Activated gamma-delta T cell treated with Interleukin-2 at 50 U/mL for 16 hours (primary cell): ENCODE measurements around the gene CEP72.
"Not testable (repeated sequence)": the region's sequence is repeated elsewhere in the genome, so short reads cannot be mapped to it uniquely, and the experiment has no call there.

Experiments used
- DNase-seq: peaks from one replicate; pipeline ENCODE4 v3.0.0-alpha.2; 2020

Gene CEP72

GRCh38 chr5:673831-674629, 61.9 kb downstream of the CEP72 start:
- DNase-seq: no peak

GRCh38 chr5:674630-675011, 62.5 kb downstream of the CEP72 start:
- DNase-seq: no peak

GRCh38 chr5:675111-675870, 63.2 kb downstream of the CEP72 start:
- no peak for DNase-seq

DNA sequence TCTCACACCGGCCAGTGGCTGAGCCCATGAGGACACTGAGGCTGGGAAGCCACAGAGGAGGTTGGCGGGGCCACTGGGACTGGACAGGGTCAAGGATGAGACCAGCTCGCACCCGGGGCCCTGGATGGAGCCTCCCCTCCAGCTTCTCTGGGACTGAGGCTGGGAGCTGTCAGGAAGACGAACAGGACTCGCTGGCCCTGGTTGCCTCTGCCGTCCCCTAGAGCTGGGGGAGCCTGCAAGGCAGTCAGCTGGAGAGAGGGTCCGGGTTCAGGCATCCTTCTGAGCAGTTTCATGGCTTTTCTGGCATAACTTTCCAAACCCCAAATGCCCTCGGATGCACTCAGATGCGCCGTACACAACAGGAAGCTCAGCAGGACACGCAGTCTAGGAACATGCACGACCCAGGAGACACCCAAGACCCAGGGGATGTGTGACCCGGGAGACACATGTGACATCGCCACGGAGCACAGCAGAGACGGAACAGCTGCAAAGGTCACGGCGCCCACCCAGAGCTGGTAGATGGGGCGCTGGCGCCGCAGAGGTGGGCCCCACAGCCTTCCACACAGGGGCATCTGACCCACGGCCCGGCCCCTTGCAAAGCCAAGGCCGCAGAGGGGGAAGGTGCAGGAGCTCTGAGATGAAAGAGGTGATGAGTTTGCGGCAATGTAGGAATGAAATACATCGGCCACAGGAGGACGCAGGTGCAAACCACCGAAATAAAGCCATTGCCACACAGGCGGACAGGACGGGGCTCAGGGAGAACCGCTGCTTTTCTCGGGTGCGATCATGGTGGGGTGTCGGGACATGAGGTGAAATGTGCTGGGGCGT, 63.9 kb downstream of the CEP72 start:
- no peak for DNase-seq

- no peak for DNase-seq
Measured at GRCh38 chr5:676699-677076, 64.5 kb downstream of the CEP72 start.

DNA sequence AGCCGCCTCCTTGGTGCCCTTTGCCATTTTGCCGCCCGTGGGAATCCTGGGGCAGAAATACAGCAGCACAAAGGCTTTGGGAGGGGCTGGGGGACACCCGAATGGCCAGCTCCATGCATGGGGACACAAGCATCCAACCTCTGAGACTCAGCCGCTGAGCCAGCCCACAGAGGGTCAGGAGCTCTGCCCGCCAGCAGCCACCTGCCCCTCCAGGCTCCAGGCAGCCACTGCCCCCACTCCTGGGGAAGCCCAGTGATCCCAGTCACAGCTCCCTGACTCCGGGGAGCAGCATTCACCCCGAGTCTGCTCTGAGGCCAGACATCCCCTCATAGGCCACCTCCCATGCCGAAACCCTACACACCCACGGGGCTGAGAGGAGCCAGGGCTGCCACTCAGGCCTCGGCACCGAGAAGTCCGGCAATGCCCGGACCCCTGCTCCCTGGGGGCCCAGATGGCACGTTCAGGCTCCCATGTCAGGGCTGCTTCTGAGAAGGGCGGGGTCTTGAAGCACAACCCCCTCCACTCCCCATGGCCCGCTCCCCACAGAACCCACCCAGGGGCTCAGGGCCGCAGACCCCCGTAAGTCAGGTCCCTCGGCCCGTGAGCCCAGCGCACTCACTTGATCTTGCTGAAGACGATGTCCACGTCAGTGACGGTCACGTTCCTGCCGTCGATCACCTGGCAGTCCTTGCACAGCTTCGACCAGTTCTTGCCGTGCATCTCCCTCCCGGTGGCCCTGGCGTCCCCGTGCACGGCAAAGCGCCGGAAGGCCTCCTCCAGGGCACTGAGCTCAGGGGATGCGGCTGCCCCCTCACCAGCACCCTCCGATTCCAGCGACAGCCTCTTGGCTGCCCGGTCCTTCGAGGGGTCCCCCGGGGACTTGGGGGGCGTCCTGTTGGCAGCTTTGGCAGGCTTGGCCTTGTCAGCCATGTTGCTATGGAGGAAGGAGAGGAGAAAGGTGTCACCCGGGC, 65.3 kb downstream of the CEP72 start:
- DNase-seq: no peak

- not testable (repeated sequence) for DNase-seq
Measured at GRCh38 chr5:678521-678920, 66.4 kb downstream of the CEP72 start.

- not testable (repeated sequence) for DNase-seq
Measured at GRCh38 chr5:679166-679895, 67.2 kb downstream of the CEP72 start.

DNA sequence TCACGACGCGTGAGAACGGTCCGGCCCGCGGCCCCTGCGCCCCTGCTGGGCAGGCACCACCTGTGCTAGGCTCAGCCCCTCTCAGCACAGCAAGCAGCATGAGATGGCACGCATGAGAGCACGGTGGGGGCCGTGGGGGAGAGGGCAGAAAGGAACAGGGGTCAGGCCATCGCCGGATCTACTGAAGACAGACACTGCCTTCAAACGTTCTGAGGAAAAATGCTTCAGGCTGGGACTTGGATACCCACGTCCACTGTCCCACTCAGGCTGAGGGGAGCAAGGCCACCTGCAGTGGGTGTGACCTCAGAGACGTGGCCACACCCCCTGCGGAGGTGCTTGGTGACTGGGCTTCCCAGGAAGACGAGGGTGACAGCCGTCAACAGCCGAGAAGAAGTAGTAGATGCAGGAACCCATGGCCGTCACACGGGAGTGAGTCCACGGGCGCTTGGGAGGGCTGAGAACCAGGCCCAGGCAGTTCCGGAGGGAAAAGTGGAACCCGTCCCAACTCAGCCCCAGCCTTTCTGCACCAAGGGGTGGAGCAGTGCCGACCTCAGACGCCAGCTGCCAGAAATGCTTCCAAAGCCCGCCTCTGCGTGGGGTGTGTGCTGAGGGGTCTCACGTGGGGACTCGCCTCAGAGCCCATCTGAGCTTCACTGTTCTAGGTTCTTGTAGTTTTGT, 68.1 kb downstream of the CEP72 start:
- DNase-seq: not testable (repeated sequence)

GRCh38 chr5:680836-681235, 68.7 kb downstream of the CEP72 start:
- not testable (repeated sequence) for DNase-seq

DNA sequence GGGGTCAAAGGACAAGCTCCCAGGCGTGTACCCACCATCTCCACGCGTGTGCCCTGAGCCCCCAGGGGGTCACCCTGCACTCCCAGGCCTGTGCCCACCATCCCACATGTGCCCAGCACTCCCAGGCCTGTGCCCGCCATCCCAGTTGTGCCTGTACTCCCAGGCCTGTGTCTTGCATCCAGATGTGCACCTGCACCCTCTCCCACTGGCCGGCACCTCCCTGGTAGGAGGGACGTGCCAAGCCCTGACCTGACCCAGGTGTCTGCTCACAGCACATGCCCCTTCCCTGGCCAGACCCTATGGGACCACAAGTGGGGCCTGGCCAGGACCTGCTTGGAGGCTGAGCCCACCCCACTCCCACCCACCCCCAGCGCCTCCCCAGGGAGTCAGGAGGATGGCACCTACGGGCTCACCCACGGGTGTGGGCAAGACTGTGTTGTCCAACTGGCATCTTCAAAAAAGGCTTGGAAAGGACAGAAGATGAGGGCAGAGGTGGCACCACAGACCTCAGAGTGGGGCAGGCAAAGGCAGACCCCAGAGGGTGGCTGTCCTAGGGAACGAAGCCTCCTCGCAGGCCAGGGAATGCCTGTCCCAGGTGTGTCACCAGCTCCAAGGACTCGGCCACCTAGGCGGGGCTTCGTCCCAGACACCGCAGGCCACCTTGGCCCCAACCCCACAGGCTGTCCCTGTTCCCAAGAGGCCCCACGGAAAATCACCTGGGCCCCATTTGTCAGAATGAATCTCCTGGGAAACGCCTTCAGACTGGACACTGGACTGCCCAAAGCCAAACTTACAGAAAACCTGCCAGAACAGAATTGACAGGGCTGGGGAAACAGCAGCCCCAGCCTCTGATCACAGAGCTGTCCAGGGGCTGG, 69.4 kb downstream of the CEP72 start:
- DNase-seq: not testable (repeated sequence)

DNA sequence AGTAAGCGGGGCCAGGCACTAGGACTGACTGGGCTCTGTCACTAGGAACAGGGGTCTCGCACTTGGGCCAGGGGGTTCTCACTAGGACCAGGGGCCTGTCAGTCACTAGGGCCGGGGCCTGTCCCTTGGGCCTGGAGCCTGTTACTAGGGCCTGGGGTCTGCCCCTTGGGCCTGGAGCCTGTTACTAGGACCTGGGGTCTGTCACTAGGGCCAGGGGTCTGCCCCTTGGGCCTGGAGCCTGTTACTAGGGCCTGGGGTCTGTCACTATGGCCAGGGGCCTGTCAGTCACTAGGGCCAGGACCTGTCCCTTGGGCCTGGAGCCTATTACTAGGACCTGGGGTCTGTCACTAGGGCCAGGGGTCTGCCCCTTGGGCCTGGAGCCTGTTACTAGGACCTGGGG, 70.1 kb downstream of the CEP72 start:
- DNase-seq: not testable (repeated sequence)

- DNase-seq: not testable (repeated sequence)
Measured at GRCh38 chr5:682651-683358, 70.7 kb downstream of the CEP72 start.

DNA sequence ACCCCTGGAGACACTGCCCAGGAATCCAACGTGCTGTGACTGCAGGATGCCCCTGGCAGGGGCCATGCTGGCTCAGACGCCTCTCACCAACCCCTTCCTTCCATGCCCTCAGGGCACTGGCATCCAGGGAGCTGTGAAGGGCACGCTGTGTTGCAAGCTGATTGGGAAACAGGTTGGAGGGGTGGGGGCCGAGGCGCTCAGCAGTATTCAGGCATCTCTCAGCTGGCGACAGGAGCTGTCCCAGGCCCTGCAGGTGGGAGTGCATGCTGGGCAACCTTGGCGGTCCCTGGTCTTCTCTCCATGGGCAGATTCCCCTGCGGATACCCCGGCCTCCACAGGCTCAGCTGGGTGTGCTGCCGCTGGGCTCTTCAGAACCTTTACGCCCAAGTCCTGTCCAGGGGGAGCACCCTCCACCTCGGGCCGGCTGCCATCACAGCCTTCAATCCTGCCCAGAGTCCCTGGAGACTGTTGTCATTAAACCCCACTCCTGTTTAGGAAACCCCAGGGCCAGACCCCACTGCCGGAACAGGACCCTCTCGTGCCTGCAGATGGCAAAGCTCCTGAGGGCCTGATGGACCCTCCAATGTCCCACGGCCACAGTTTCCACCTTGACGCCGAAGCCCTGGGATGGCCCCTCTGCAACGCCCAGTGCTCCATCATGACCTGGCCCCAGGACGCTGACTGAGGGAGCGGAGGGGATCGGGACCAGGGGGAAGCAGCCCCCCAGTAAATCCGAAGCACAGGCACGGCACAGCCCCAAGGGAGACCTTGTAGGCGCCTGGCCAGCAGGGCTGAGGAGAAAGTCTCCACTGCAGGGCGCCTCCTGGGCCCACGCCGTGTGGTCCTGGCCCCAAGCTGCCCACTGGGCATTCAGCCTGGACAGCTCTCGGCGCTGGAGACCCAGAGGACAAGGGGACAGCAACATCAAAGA, 71.7 kb downstream of the CEP72 start:
- DNase-seq: no peak

DNA sequence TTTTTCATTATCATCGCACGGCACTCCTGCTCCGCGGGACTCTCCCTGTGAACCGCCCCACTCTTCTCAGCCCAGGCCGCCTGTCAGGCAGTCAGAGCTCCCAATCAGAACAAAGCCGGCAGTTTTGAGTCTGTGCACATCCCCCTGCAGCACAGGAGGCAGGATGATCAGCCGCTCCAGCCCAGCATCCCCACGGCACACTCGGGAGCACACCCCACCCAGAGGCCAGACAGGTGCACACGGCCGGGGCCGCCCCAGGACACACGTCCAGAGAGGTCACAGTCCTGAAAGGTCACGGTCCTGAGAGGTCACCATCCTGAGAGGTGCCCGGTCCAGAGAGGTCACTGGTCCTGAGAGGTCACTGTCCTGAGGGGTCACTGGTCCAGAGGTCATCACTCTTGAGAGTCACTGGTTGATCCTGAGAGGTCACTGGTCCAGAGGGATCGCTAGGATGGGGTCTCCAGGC, 72.6 kb downstream of the CEP72 start:
- no peak for DNase-seq

DNA sequence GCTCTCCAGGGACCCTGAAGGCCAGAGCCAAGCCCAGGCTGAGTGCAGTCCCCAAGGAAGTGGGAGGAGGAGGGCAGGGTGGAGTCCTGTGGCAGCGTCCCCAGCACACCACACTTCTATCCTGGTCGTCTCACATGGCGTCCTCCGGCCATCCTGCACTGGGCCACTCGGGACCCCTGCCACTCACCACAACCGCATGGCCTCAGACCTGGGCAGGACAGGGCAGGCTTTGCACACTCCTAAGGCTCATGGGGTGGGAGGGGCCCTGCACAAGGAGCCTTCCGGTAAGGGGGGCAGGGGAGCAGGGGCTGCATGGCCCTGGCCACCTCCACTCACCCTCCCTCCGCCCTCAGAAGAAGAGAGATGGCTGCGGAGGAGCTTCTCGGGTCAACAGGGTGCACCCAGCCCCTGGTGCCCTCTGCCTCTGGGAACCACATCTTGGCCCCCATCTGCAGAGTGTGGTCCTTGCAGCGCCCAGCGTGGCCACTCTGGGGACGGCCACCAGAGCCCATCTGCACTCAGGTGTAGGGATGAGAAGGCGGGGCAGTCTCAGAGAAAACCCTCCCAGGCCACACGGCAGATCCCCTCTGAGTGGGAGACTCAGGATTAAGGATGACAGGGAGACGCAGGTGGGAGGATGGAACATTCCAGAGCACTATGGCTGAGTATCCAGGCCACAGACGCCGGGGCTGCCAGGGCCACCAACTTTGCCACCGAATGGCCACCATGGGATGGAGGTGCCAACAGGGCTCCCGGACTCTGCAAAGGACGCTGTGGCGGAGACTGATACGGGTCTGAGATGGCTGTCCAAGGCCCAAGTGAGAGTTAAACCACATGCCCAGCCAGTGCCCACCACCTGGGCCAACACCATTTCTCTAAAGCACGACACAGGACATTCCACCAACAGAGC, 73.4 kb downstream of the CEP72 start:
- DNase-seq: no peak

DNA sequence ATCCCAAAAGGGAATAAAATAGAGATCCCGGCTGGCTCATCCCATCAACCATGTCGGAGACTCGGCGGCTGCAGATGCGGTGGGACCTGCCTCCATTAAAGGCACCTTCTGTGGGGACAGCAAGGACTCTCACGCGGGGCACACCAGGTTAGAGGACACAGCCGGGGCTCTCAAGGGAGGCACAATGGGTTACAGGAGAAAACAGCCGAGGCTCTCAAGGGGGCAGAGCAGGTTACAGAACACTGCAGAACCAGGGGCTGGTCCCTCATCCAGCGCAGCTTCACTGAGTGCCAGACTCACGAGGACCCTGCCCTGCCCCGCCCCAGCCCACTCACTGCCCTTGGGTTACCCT, 74.0 kb downstream of the CEP72 start:
- DNase-seq: not testable (repeated sequence)
